SK-N-SH (cell line): Measurements from ENCODE around the gene PRKAG1. TPM values are rescaled to one million over a fixed set of nuclear protein-coding genes. Genes with fewer than 3 reads are reported as not detected.
A peak's percentile ranks its signal among the peaks of the same experiment; 100 is the strongest.

Experiments
- CTCF ChIA-PET: fragments of 300-600, 350-600 bp; formaldehyde crosslinking; extraction: SDS; loops from one replicate; lab custom pipeline; 2021; lab: Yijun Ruan, JAX
- POLR2A ChIA-PET: fragments of 350-600 bp; sonication (Branson Sonifier 250); formaldehyde crosslinking; extraction: SDS; loops from one replicate; lab custom pipeline; 2020; ENCODE audit warnings: antibody characterized with exemption, inconsistent platforms; lab: Yijun Ruan, JAX
- DNase-seq: peaks from one replicate; pipeline ENCODE4 v3.0.0; 2012
- H2AFZ ChIP-seq: fragments of 200-600 bp; sonication (generic); 2 replicates; pipeline ENCODE4 v1.8.1; 2016; ENCODE audit warnings: antibody characterized with exemption, mild to moderate bottlenecking, low read depth
- H3F3A ChIP-seq: fragments of 200-600 bp; sonication (generic); replicated peaks from 2 replicates; pipeline ENCODE3; 2016; ENCODE audit warnings: antibody characterized with exemption, mild to moderate bottlenecking; ENCODE audit not compliant: insufficient read depth
- H3K27ac ChIP-seq, 2 experiments: fragments of 200-500 bp in 1 of 2; fragments of 200-600 bp in 1 of 2; sonication (Bioruptor generic) in 1 of 2; sonication (generic), shearing (Covaris generic) in 1 of 2; 2 replicates each; pipeline versions ENCODE4 v1.5.1 to v1.6.1; 2014 to 2016; ENCODE audit warnings: low read depth in 2 of 2, inconsistent platforms in 1 of 2, low read length in 1 of 2, mild to moderate bottlenecking in 1 of 2, mixed read lengths in 1 of 2
- H3K27me3 ChIP-seq: fragments of 200-600 bp; sonication (generic), shearing (Covaris generic); 2 replicates; pipeline ENCODE4 v1.6.1; 2016; ENCODE audit warnings: mixed run types; ENCODE audit not compliant: insufficient read depth
- H3K36me3 ChIP-seq, 2 experiments: fragments of 200-500 bp in 1 of 2; fragments of 200-600 bp in 1 of 2; sonication (Bioruptor generic) in 1 of 2; sonication (generic) in 1 of 2; replicated peaks in 1 of 2; 2 replicates each; pipeline versions ENCODE3 to v1.5.1; 2014 to 2016; ENCODE audit warnings: low read length in 1 of 2, mild to moderate bottlenecking in 1 of 2; ENCODE audit not compliant: insufficient read depth in 2 of 2, control insufficient read depth in 1 of 2
- H3K4me1 ChIP-seq, 2 experiments: fragments of 200-500 bp in 1 of 2; fragments of 200-600 bp in 1 of 2; sonication (Bioruptor generic) in 1 of 2; sonication (generic), shearing (Covaris generic) in 1 of 2; 2 replicates each; pipeline versions ENCODE4 v1.5.1 to v1.6.1; 2014 to 2016; ENCODE audit warnings: low read depth in 1 of 2, low read length in 1 of 2, mixed run types in 1 of 2; ENCODE audit not compliant: insufficient read depth in 2 of 2, control insufficient read depth in 1 of 2
- H3K4me2 ChIP-seq: fragments of 200-600 bp; sonication (generic), shearing (Covaris generic); 2 replicates; pipeline ENCODE4 v1.6.1; 2017; ENCODE audit warnings: mixed run types
- H3K4me3 ChIP-seq, 2 experiments: fragments of 200-500 bp in 1 of 2; fragments of 200-600 bp in 1 of 2; sonication (Bioruptor generic) in 1 of 2; sonication (generic), shearing (Covaris generic) in 1 of 2; 2 replicates each; pipeline versions ENCODE4 v1.5.1 to v1.8.1; 2014 to 2016; ENCODE audit warnings: low read depth in 2 of 2, inconsistent platforms in 1 of 2, low read length in 1 of 2, mild to moderate bottlenecking in 1 of 2, mixed read lengths in 1 of 2, moderate library complexity in 1 of 2
- H3K79me2 ChIP-seq: fragments of 200-600 bp; sonication (generic); 2 replicates; pipeline ENCODE4 v1.8.1; 2017; ENCODE audit warnings: mild to moderate bottlenecking; ENCODE audit not compliant: insufficient read depth
- H3K9ac ChIP-seq: fragments of 200-600 bp; sonication (generic); 2 replicates; pipeline ENCODE4 v1.6.1; 2017; ENCODE audit warnings: mixed run types
- H3K9me2 ChIP-seq: fragments of 200-600 bp; sonication (generic); 2 replicates; pipeline ENCODE4 v1.6.1; 2017; ENCODE audit warnings: mixed run types
- H3K9me3 ChIP-seq: fragments of 200-600 bp; sonication (generic); 2 replicates; pipeline ENCODE4 v1.6.1; 2017; ENCODE audit warnings: mixed run types, mild to moderate bottlenecking, moderate library complexity
- H4K20me1 ChIP-seq: fragments of 200-600 bp; sonication (generic); 2 replicates; pipeline ENCODE4 v1.6.1; 2017; ENCODE audit warnings: mild to moderate bottlenecking, mixed run types; ENCODE audit not compliant: insufficient read depth
- CHD2 ChIP-seq: fragments of 150-350 bp; IDR thresholded peaks from 2 replicates; pipeline ENCODE4 v1.6.1; 2018; ENCODE audit warnings: low read length; ENCODE audit not compliant: partially characterized antibody
- CTCF ChIP-seq: fragments of 200-600 bp; sonication (generic); IDR thresholded peaks from 2 replicates; pipeline ENCODE4 v1.6.1; 2017; ENCODE audit warnings: antibody characterized with exemption, mild to moderate bottlenecking, moderate library complexity
- EP300 ChIP-seq, 2 experiments: IDR thresholded peaks; 2 replicates each; pipeline versions ENCODE4 v1.4.0 to v1.6.1; 2012; ENCODE audit warnings: borderline replicate concordance in 1 of 2, low read depth in 1 of 2, low read length in 1 of 2
- EZH2phosphoT487 ChIP-seq: fragments of 200-600 bp; sonication (generic); IDR thresholded peaks from 2 replicates; pipeline ENCODE4 v1.6.1; 2017; ENCODE audit warnings: low read depth, mixed run types, mild to moderate bottlenecking, antibody characterized with exemption, moderate library complexity, borderline replicate concordance
- FOSL2 ChIP-seq: IDR thresholded peaks from 2 replicates; pipeline ENCODE4 v1.4.0; 2012; ENCODE audit warnings: low read depth, mild to moderate bottlenecking, moderate library complexity, borderline replicate concordance
- GABPA ChIP-seq: IDR thresholded peaks from 2 replicates; pipeline ENCODE4 v1.4.0; 2012; ENCODE audit warnings: low read depth, mild to moderate bottlenecking
- GATA2 ChIP-seq: sonication (generic); formaldehyde crosslinking; IDR thresholded peaks from 2 replicates; pipeline ENCODE4 v1.5.0; 2020; ENCODE audit warnings: mild to moderate bottlenecking, missing genetic modification reagents
- MXI1 ChIP-seq: IDR thresholded peaks from 2 replicates; pipeline ENCODE4 v1.6.1; 2012; ENCODE audit warnings: mild to moderate bottlenecking, low read depth, low read length, improper control_type of control experiment
- NFIC ChIP-seq: IDR thresholded peaks from 2 replicates; pipeline ENCODE4 v1.4.0; 2012; ENCODE audit warnings: borderline replicate concordance
- POLR2AphosphoS5 ChIP-seq: IDR thresholded peaks from 2 replicates; pipeline ENCODE4 v1.6.1; 2012; ENCODE audit warnings: low read depth, low read length
- RAD21 ChIP-seq: IDR thresholded peaks from 2 replicates; pipeline ENCODE4 v1.6.1; 2012; ENCODE audit warnings: mild to moderate bottlenecking, low read length
- RCOR1 ChIP-seq: fragments of 150-350 bp; IDR thresholded peaks from 2 replicates; pipeline ENCODE4 v1.6.1; 2017; ENCODE audit warnings: antibody characterized with exemption, low read length
- REST ChIP-seq: IDR thresholded peaks from 2 replicates; pipeline ENCODE4 v1.6.1; 2012; ENCODE audit warnings: mild to moderate bottlenecking, low read depth, low read length, moderate library complexity
- RFX5 ChIP-seq: IDR thresholded peaks from 2 replicates; pipeline ENCODE4 v1.6.1; 2012; ENCODE audit warnings: mild to moderate bottlenecking, improper control_type of control experiment, low read length
- RXRA ChIP-seq: IDR thresholded peaks from 2 replicates; pipeline ENCODE4 v1.4.0; 2012; ENCODE audit warnings: low read depth, mild to moderate bottlenecking, borderline replicate concordance
- SMC3 ChIP-seq: IDR thresholded peaks from 2 replicates; pipeline ENCODE4 v1.6.1; 2012; ENCODE audit warnings: low read depth, low read length, improper control_type of control experiment
- YY1 ChIP-seq: IDR thresholded peaks from 2 replicates; pipeline ENCODE4 v1.4.0; 2012; ENCODE audit warnings: low read depth, mild to moderate bottlenecking
- ZBTB33 ChIP-seq: IDR thresholded peaks from 2 replicates; pipeline ENCODE4 v1.4.0; 2012; ENCODE audit warnings: low read depth, borderline replicate concordance
- WGBS: methylation state at CpG from one replicate; pipeline ENCODE4 v1.1.6; 2017; ENCODE audit warnings: low lambda C conversion rate; 5-methylcytosine and 5-hydroxymethylcytosine counted together
- polyA plus RNA-seq, 3 experiments: library from polyadenylated mRNA; depleted of rRNA; stranded (reverse); fragments of >200 nt; gene quantifications; 2 replicates each; pipeline ENCODE4 v1.2.3, GENCODE V29; 2012
- TF ChIP-seq, protein P1 (sequence below): IDR thresholded peaks from 2 replicates; pipeline ENCODE4; 2012
- TF ChIP-seq, protein P2 (sequence below): IDR thresholded peaks from 2 replicates; pipeline ENCODE4 v1.4.0; 2012; ENCODE audit warnings: low read depth, borderline replicate concordance

Gene PRKAG1
- polyA plus RNA-seq, 1 of the 3 experiments (the other 2 are of a cell fraction): 75.1 TPM

GRCh38 chr12:49048953-49049352 is 30.4 kb upstream of the PRKAG1 start:
- H3K9me2 ChIP-seq: no peaks in the 10 kb centered on the region
- ChIA-PET POLR2A (no interaction called here), CTCF (interaction anchor here (1.5 to 3.7 kb wide), 4 partner anchors 10 to 29 kb away, joined by 5 to 15 read pairs (median 6); no protein-coding TSS in a partner anchor)
- 89% methylated on average over 10 of the region's 10 CpGs for WGBS
- H3K4me2 ChIP-seq: no peak overlapping the region
- H3K27me3 ChIP-seq: no peaks in the 10 kb centered on the region
- no peak for DNase-seq
- no peak overlapping the region for H3K4me3 ChIP-seq
- H3K4me1 ChIP-seq: peaks cover 0 to 7% of the 10 kb centered on the region in 2 experiments; a peak in 2 of 4 replicates
- H3K9ac ChIP-seq: no peak overlapping the region
- H3K27ac ChIP-seq: peak overlapping the region in 1 of 2 experiments; percentile 59; a peak in 1 of 4 replicates
- peaks cover 32% of the 10 kb centered on the region for H4K20me1 ChIP-seq
- no peaks in the 10 kb centered on the region for H3K9me3 ChIP-seq
- peaks cover 4% of the 10 kb centered on the region for H3F3A ChIP-seq
- peaks cover 19% of the 10 kb centered on the region for H3K79me2 ChIP-seq
- no peak for TF ChIP-seq RXRA
- TF ChIP-seq CHD2: no peak
- TF ChIP-seq FOSL2: no peak
- no peak for TF ChIP-seq POLR2AphosphoS5
- no peak for TF ChIP-seq GATA2 (CRISPR knock-in tag)
- no peak for TF ChIP-seq ZBTB33
- no peak for TF ChIP-seq RAD21
- no peak for TF ChIP-seq RCOR1
- no peak for TF ChIP-seq EZH2phosphoT487
- no peak for TF ChIP-seq GABPA
- no peak for TF ChIP-seq CTCF
- no peak for TF ChIP-seq REST
- TF ChIP-seq NFIC: no peak
- TF ChIP-seq MXI1: no peak
- TF ChIP-seq, protein P1, sequence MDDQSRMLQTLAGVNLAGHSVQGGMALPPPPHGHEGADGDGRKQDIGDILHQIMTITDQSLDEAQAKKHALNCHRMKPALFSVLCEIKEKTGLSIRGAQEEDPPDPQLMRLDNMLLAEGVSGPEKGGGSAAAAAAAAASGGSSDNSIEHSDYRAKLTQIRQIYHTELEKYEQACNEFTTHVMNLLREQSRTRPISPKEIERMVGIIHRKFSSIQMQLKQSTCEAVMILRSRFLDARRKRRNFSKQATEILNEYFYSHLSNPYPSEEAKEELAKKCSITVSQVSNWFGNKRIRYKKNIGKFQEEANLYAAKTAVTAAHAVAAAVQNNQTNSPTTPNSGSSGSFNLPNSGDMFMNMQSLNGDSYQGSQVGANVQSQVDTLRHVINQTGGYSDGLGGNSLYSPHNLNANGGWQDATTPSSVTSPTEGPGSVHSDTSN: no peak
- TF ChIP-seq RFX5: no peak
- no peak for TF ChIP-seq SMC3
- TF ChIP-seq EP300 (IDR thresholded peaks at IDR 0.05; ENCODE audit: borderline replicate concordance in 1 of 2, low read depth in 1 of 2, low read length in 1 of 2): no peak
- no peak for TF ChIP-seq YY1
- TF ChIP-seq, protein P2, sequence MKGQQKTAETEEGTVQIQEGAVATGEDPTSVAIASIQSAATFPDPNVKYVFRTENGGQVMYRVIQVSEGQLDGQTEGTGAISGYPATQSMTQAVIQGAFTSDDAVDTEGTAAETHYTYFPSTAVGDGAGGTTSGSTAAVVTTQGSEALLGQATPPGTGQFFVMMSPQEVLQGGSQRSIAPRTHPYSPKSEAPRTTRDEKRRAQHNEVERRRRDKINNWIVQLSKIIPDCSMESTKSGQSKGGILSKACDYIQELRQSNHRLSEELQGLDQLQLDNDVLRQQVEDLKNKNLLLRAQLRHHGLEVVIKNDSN: no peak
- H2AFZ ChIP-seq: no peak overlapping the region
- H3K36me3 ChIP-seq: peaks cover 58 to 86% of the 10 kb centered on the region in 2 experiments
